Karpas-422 (cell line): ENCODE data around the gene NCMAP. TPM values are rescaled to one million over a fixed set of nuclear protein-coding genes. Genes with fewer than 3 reads are reported as not detected.
"Not testable (repeated sequence)": the region's sequence is repeated elsewhere in the genome, so short reads cannot be mapped to it uniquely, and the experiment has no call there.

Source experiments
- DNase-seq: peaks from one replicate; pipeline ENCODE4 v3.0.0-alpha.2; 2015
- H2AFZ ChIP-seq: fragments of 200-600 bp; sonication (generic); 2 replicates; pipeline ENCODE4 v1.6.1; 2014; ENCODE audit warnings: antibody characterized with exemption, low read length, mixed read lengths
- H3K27ac ChIP-seq: fragments of 200-600 bp; sonication (generic); 2 replicates; pipeline ENCODE4 v1.5.1; 2014; ENCODE audit warnings: mild to moderate bottlenecking, low read length, moderate library complexity
- H3K27me3 ChIP-seq: fragments of 200-600 bp; sonication (generic); 2 replicates; pipeline ENCODE4 v1.6.1; 2014; ENCODE audit warnings: low read length, mixed read lengths
- H3K36me3 ChIP-seq: fragments of 200-600 bp; sonication (generic); 2 replicates; pipeline ENCODE4 v1.6.1; 2014; ENCODE audit warnings: low read length, mixed read lengths; ENCODE audit not compliant: insufficient read depth
- H3K4me1 ChIP-seq: fragments of 200-600 bp; sonication (generic); 2 replicates; pipeline ENCODE4 v1.6.1; 2014; ENCODE audit warnings: mild to moderate bottlenecking, low read length, mixed read lengths
- H3K4me2 ChIP-seq: fragments of 200-600 bp; sonication (generic); 2 replicates; pipeline ENCODE4 v1.6.1; 2014; ENCODE audit warnings: low read length, low read depth, mild to moderate bottlenecking; ENCODE audit not compliant: poor library complexity, severe bottlenecking
- H3K4me3 ChIP-seq: fragments of 200-600 bp; sonication (generic); 2 replicates; pipeline ENCODE4 v1.5.1; 2014; ENCODE audit warnings: mild to moderate bottlenecking, antibody characterized with exemption, low read length, mixed read lengths
- H3K79me2 ChIP-seq: fragments of 200-600 bp; sonication (generic); 2 replicates; pipeline ENCODE4 v1.6.1; 2014; ENCODE audit warnings: mild to moderate bottlenecking, low read length, mixed read lengths
- H3K9ac ChIP-seq: fragments of 200-600 bp; sonication (generic); 2 replicates; pipeline ENCODE4 v1.6.0; 2014; ENCODE audit warnings: low read length
- H3K9me2 ChIP-seq: fragments of 200-600 bp; sonication (generic), shearing (Covaris generic); replicated peaks from 2 replicates; pipeline ENCODE4 v1.6.0; 2014; ENCODE audit warnings: mild to moderate bottlenecking, low read length, moderate library complexity; ENCODE audit not compliant: insufficient read depth
- H3K9me3 ChIP-seq: fragments of 300-700, 200-600 bp; sonication (generic); 2 replicates; pipeline ENCODE4 v1.6.1; 2014; ENCODE audit warnings: low read length, mixed read lengths
- H4K20me1 ChIP-seq: fragments of 200-600 bp; sonication (generic); 2 replicates; pipeline ENCODE4 v1.6.1; 2014; ENCODE audit warnings: mild to moderate bottlenecking, antibody characterized with exemption, low read length, low read depth; ENCODE audit not compliant: insufficient read depth
- total RNA-seq: library from RNA; depleted of rRNA; stranded (reverse); fragments of >200 nt; shearing (Covaris generic); gene quantifications from 2 replicates; pipeline ENCODE4 v1.2.3, GENCODE V29; 2014; ENCODE audit warnings: low replicate concordance; rRNA removed

The NCMAP gene
- not detected in 2 replicates for total RNA-seq

- no peak for DNase-seq
- Histone ChIP-seq H3K4me3 (no peak within 1 kb of the TSS), H3K9me3 (no peaks in the 10 kb centered on the region), H3K9ac (no peak within 1 kb of the TSS), H4K20me1 (no peaks in the 10 kb centered on the region), H2AFZ (no peak within 1 kb of the TSS), H3K27me3 (no peaks in the 10 kb centered on the region), H3K9me2 (no peaks in the 10 kb centered on the region), H3K79me2 (no peaks in the 10 kb centered on the region), H3K4me2 (no peak within 1 kb of the TSS), H3K27ac (no peak within 1 kb of the TSS), H3K4me1 (no peaks in the 10 kb centered on the region), H3K36me3 (no peaks in the 10 kb centered on the region)
Observed at GRCh38 chr1:24555591-24556413, at the start of gene NCMAP. TSS of gene NCMAP (plus strand) at chr1:24556087. CDS start at chr1:24595431, 39,344 bp downstream.

GRCh38 chr1:24506691-24507381 lies 49.1 kb upstream of the NCMAP start:
- H3K9me2 ChIP-seq: no peaks in the 10 kb centered on the region
- H3K9ac ChIP-seq: no peak overlapping the region
- no peaks in the 10 kb centered on the region for H3K27me3 ChIP-seq
- peaks cover 12% of the 10 kb centered on the region for H3K4me1 ChIP-seq
- no peaks in the 10 kb centered on the region for H3K9me3 ChIP-seq
- H2AFZ ChIP-seq: no peak overlapping the region
- no peak for DNase-seq
- H3K36me3 ChIP-seq: no peaks in the 10 kb centered on the region
- no peak overlapping the region for H3K27ac ChIP-seq
- no peaks in the 10 kb centered on the region for H4K20me1 ChIP-seq
- H3K4me3 ChIP-seq: no peak overlapping the region
- no peak overlapping the region for H3K4me2 ChIP-seq
- no peaks in the 10 kb centered on the region for H3K79me2 ChIP-seq

- Histone ChIP-seq H3K9me2 (no peaks in the 10 kb centered on the region), H3K27me3 (no peaks in the 10 kb centered on the region), H4K20me1 (no peaks in the 10 kb centered on the region), H3K4me3 (no peak overlapping the region), H3K9me3 (no peaks in the 10 kb centered on the region), H3K4me1 (peaks cover 7% of the 10 kb centered on the region), H2AFZ (no peak overlapping the region), H3K27ac (no peak overlapping the region), H3K4me2 (no peak overlapping the region), H3K79me2 (no peaks in the 10 kb centered on the region), H3K9ac (no peak overlapping the region), H3K36me3 (no peaks in the 10 kb centered on the region)
- DNase-seq: no peak
Observed at GRCh38 chr1:24507405-24507804, 48.5 kb upstream of the NCMAP start.

GRCh38 chr1:24508911-24509310 lies 47.0 kb upstream of the NCMAP start:
- Histone ChIP-seq H3K79me2 (no peaks in the 10 kb centered on the region), H3K9me3 (no peaks in the 10 kb centered on the region), H3K4me1 (no peaks in the 10 kb centered on the region), H4K20me1 (no peaks in the 10 kb centered on the region), H3K9ac (no peak overlapping the region), H3K9me2 (no peaks in the 10 kb centered on the region), H3K4me3 (no peak overlapping the region), H2AFZ (no peak overlapping the region), H3K27me3 (no peaks in the 10 kb centered on the region), H3K36me3 (no peaks in the 10 kb centered on the region), H3K27ac (no peak overlapping the region), H3K4me2 (no peak overlapping the region)
- DNase-seq: no peak

- Histone ChIP-seq H3K9ac (no peak overlapping the region), H4K20me1 (no peaks in the 10 kb centered on the region), H3K36me3 (no peaks in the 10 kb centered on the region), H3K4me2 (no peak overlapping the region), H3K27me3 (no peaks in the 10 kb centered on the region), H3K27ac (no peak overlapping the region), H2AFZ (no peak overlapping the region), H3K4me3 (no peak overlapping the region), H3K4me1 (no peaks in the 10 kb centered on the region), H3K79me2 (no peaks in the 10 kb centered on the region), H3K9me2 (no peaks in the 10 kb centered on the region), H3K9me3 (no peaks in the 10 kb centered on the region)
- DNase-seq: no peak
Observed at GRCh38 chr1:24513706-24514105, 42.2 kb upstream of the NCMAP start.

GRCh38 chr1:24514946-24515345 lies 40.9 kb upstream of the NCMAP start:
- Histone ChIP-seq H3K9me3 (no peaks in the 10 kb centered on the region), H3K4me3 (no peak overlapping the region), H2AFZ (no peak overlapping the region), H4K20me1 (no peaks in the 10 kb centered on the region), H3K27me3 (no peaks in the 10 kb centered on the region), H3K9me2 (no peaks in the 10 kb centered on the region), H3K36me3 (no peaks in the 10 kb centered on the region), H3K4me2 (no peak overlapping the region), H3K9ac (no peak overlapping the region), H3K27ac (no peak overlapping the region), H3K79me2 (no peaks in the 10 kb centered on the region), H3K4me1 (no peaks in the 10 kb centered on the region)
- no peak for DNase-seq

- not testable (repeated sequence) for H3K4me3 ChIP-seq, H3K9me2 ChIP-seq, H3K27me3 ChIP-seq, H3K9me3 ChIP-seq, H3K4me2 ChIP-seq, H3K36me3 ChIP-seq, H3K79me2 ChIP-seq, H2AFZ ChIP-seq, H3K27ac ChIP-seq, DNase-seq, H3K4me1 ChIP-seq, H3K9ac ChIP-seq, H4K20me1 ChIP-seq
Observed at GRCh38 chr1:24515671-24516209, 40.1 kb upstream of the NCMAP start.

- no peak overlapping the region for H3K27ac ChIP-seq
- no peaks in the 10 kb centered on the region for H3K79me2 ChIP-seq
- H4K20me1 ChIP-seq: no peaks in the 10 kb centered on the region
- DNase-seq: no peak
- no peaks in the 10 kb centered on the region for H3K27me3 ChIP-seq
- no peaks in the 10 kb centered on the region for H3K9me2 ChIP-seq
- H3K4me3 ChIP-seq: no peak overlapping the region
- H3K36me3 ChIP-seq: no peaks in the 10 kb centered on the region
- no peak overlapping the region for H2AFZ ChIP-seq
- H3K4me2 ChIP-seq: no peak overlapping the region
- H3K4me1 ChIP-seq: no peaks in the 10 kb centered on the region
- H3K9me3 ChIP-seq: no peaks in the 10 kb centered on the region
- H3K9ac ChIP-seq: no peak overlapping the region
Observed at GRCh38 chr1:24516506-24516905, 39.4 kb upstream of the NCMAP start.
